Liver (tissue), 3 donors: Measurements from ENCODE around the gene DLK1.

Experiments
- ATF3 ChIP-seq: IDR thresholded peaks from 2 replicates; pipeline ENCODE4 v1.6.1; 2016; ENCODE audit warnings: antibody characterized with exemption
- CTCF ChIP-seq: fragments of 150-350 bp; IDR thresholded peaks from 2 replicates; pipeline ENCODE4 v1.5.1; 2017; ENCODE audit warnings: improper control_type of control experiment, low read depth, low read length; ENCODE audit not compliant: missing input control
- FOXA2 ChIP-seq: IDR thresholded peaks from 2 replicates; pipeline ENCODE4 v1.6.1; 2016; ENCODE audit warnings: antibody characterized with exemption
- GABPA ChIP-seq, 2 donors: IDR thresholded peaks in 1 of 2; conservative IDR thresholded peaks in 1 of 2; 2 replicates each; pipeline ENCODE4 v1.6.1; 2016; ENCODE audit warnings: antibody characterized with exemption in 2 of 2, mild to moderate bottlenecking in 1 of 2, moderate library complexity in 1 of 2
- JUND ChIP-seq, 2 donors: IDR thresholded peaks; 2 replicates each; pipeline ENCODE4 v1.6.1; 2016; ENCODE audit warnings: antibody characterized with exemption in 2 of 2
- MAX ChIP-seq: IDR thresholded peaks from 2 replicates; pipeline ENCODE4 v1.6.1; 2016; ENCODE audit warnings: antibody characterized with exemption
- NR2F2 ChIP-seq: IDR thresholded peaks from 2 replicates; pipeline ENCODE4 v1.6.1; 2016; ENCODE audit warnings: antibody characterized with exemption
- RAD21 ChIP-seq, 2 donors: IDR thresholded peaks; 2 replicates each; pipeline ENCODE4 v1.6.1; 2016; ENCODE audit warnings: antibody characterized with exemption in 2 of 2, mild to moderate bottlenecking in 2 of 2
- REST ChIP-seq: IDR thresholded peaks from 2 replicates; pipeline ENCODE4 v1.6.1; 2016; ENCODE audit warnings: antibody characterized with exemption, mild to moderate bottlenecking
- RXRA ChIP-seq, 2 donors: IDR thresholded peaks; 2 replicates each; pipeline ENCODE4 v1.6.1; 2017 to 2018; ENCODE audit warnings: antibody characterized with exemption in 2 of 2, mild to moderate bottlenecking in 1 of 2
- SP1 ChIP-seq: IDR thresholded peaks from 2 replicates; pipeline ENCODE4 v1.6.1; 2018; ENCODE audit warnings: antibody characterized with exemption, mild to moderate bottlenecking
- TAF1 ChIP-seq: conservative IDR thresholded peaks from 2 replicates; pipeline ENCODE4 v1.6.1; 2016; ENCODE audit warnings: antibody characterized with exemption, mild to moderate bottlenecking
- YY1 ChIP-seq: IDR thresholded peaks from 2 replicates; pipeline ENCODE4 v1.6.1; 2016; ENCODE audit warnings: antibody characterized with exemption, mild to moderate bottlenecking
- ZBTB33 ChIP-seq: IDR thresholded peaks from 2 replicates; pipeline ENCODE4 v1.6.1; 2016; ENCODE audit warnings: antibody characterized with exemption
- donor health status: healthy.
- donor health status: healthy.

GRCh38 chr14:100692256-100692655 is 34.4 kb upstream of the DLK1 start:
- no peak for TF ChIP-seq FOXA2
- TF ChIP-seq CTCF, result no peak
- TF ChIP-seq ZBTB33, result no peak
- no peak for TF ChIP-seq TAF1
- no peak for TF ChIP-seq GABPA (IDR thresholded peaks at IDR 0.05 in 1 of 2, conservative IDR thresholded peaks at IDR 0.05 in 1 of 2)
- no peak for TF ChIP-seq MAX
- TF ChIP-seq RXRA (IDR thresholded peaks at IDR 0.05), result no peak
- no peak for TF ChIP-seq NR2F2
- no peak for TF ChIP-seq ATF3
- TF ChIP-seq REST, result no peak
- no peak for TF ChIP-seq RAD21 (IDR thresholded peaks at IDR 0.05)
- TF ChIP-seq YY1, result no peak
- no peak for TF ChIP-seq JUND (IDR thresholded peaks at IDR 0.05)
- no peak for TF ChIP-seq SP1
